Uterus (tissue), 2 donors: Measurements from ENCODE around the gene TLR1.

Source experiments
- CTCF ChIP-seq, 4 experiments: fragments of 200-600 bp in 2 of 4; fragments of 450-650 bp in 2 of 4; sonication (generic) in 2 of 4; IDR thresholded peaks; one replicate each; pipeline ENCODE4 v1.5.1; 2016 to 2019; ENCODE audit warnings: antibody characterized with exemption in 4 of 4, mild to moderate bottlenecking in 2 of 4, moderate library complexity in 1 of 4
- POLR2A ChIP-seq, 2 donors: fragments of 450-650 bp; IDR thresholded peaks; one replicate each; pipeline ENCODE4 v1.6.1; 2016; ENCODE audit warnings: antibody characterized with exemption in 2 of 2, mild to moderate bottlenecking in 1 of 2, moderate library complexity in 1 of 2

- no peak for TF ChIP-seq CTCF (IDR thresholded peaks at IDR 0.05)
- TF ChIP-seq POLR2A (IDR thresholded peaks at IDR 0.05), result no peak
Measured at GRCh38 chr4:38752372-38752940, 52.1 kb downstream of the TLR1 start.
